GM12875 (cell line): ENCODE data around the gene NSD2.

Experiments
- H3K4me3 ChIP-seq: one replicate; pipeline ENCODE4 v1.5.1; 2011; ENCODE audit warnings: low read depth, low read length, control low read depth
- CTCF ChIP-seq: IDR thresholded peaks from 2 replicates; pipeline ENCODE4 v1.5.1; 2011; ENCODE audit warnings: low read depth, mild to moderate bottlenecking, control low read depth, inconsistent platforms, low read length, moderate library complexity, borderline replicate concordance; ENCODE audit not compliant: insufficient read depth

Gene NSD2

GRCh38 chr4:1980561-1981041 lies 109.4 kb downstream of the NSD2 start:
- no peak for TF ChIP-seq CTCF
- no peak overlapping the region for H3K4me3 ChIP-seq

- TF ChIP-seq CTCF: no peak
- no peak overlapping the region for H3K4me3 ChIP-seq
Measured at GRCh38 chr4:1981251-1982058, 110.3 kb downstream of the NSD2 start.

GRCh38 chr4:1982124-1983052 lies 111.2 kb downstream of the NSD2 start:
- no peak for TF ChIP-seq CTCF
- H3K4me3 ChIP-seq: no peak overlapping the region

- H3K4me3 ChIP-seq: no peak overlapping the region
- no peak for TF ChIP-seq CTCF
Measured at GRCh38 chr4:1983053-1983845, 112.1 kb downstream of the NSD2 start.

- TF ChIP-seq CTCF: no peak
Measured at GRCh38 chr4:1983846-1984405, 112.7 kb downstream of the NSD2 start.

GRCh38 chr4:1984406-1985191 lies 113.4 kb downstream of the NSD2 start:
- TF ChIP-seq CTCF: no peak
- H3K4me3 ChIP-seq: no peak overlapping the region

More at GRCh38 chr4:1983846-1984405, 112.7 kb downstream of the NSD2 start:
- H3K4me3 ChIP-seq: no peak overlapping the region
